Stimulated activated CD8-positive, alpha-beta memory T cell treated with anti-CD3 and anti-CD28 coated beads, Interleukin-4, amount 100 ng/mL, for 24 hours (primary cell): ENCODE data around the gene UBE2E3.
A peak's percentile ranks its signal among the peaks of the same experiment; 100 is the strongest.
"Not testable (repeated sequence)": the region's sequence is repeated elsewhere in the genome, so short reads cannot be mapped to it uniquely, and the experiment has no call there.

Source experiments
- DNase-seq: peaks from one replicate; pipeline ENCODE4 v3.0.0-alpha.2; 2020; ENCODE audit warnings: low read depth

The UBE2E3 gene

DNA sequence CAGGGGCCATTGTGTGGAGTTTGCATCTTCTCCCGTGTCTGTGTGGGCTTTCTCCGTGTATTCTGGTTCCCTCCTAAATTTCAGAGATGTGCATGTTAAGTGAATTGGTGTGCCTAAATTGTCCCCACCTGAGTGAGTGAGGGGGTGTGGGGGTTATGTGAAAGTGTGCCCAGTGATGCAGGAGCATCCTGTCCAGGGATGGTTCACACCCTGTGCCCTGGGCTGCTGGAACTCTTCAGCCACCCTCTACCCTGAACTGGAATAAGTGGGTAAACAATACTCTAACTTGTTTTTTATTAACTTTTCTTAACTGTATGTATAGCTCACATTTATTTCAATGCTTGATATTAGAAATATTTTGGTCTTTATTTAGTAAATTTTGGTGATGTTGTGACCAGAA is 56.0 kb downstream of the UBE2E3 start:
- no peak for DNase-seq

GRCh38 chr2:181036848-181037603 is 56.6 kb downstream of the UBE2E3 start:
- no peak for DNase-seq

DNA sequence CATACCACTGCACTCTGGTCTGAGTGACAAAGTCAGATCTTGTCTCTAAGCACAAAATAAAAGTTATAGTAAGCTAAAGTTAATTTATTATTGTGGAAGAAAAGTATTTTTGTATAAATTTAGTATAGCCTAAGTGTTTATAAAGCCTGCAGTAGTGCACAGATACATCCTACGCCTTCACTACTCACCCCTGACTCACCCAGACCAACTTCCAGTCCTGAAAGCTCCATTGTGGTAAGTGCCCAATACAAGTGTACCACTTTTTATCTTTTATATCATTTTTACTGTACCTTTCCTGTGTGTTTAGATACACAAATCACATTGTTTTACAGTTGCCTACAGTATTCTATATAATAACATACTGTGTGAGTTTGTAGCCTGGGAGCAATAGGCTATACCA is 57.5 kb downstream of the UBE2E3 start:
- DNase-seq = no peak

- no peak for DNase-seq
Observed at GRCh38 chr2:181038796-181039195, 58.4 kb downstream of the UBE2E3 start.

- DNase-seq = not testable (repeated sequence)
Observed at GRCh38 chr2:181040839-181041238, 60.4 kb downstream of the UBE2E3 start.

DNA sequence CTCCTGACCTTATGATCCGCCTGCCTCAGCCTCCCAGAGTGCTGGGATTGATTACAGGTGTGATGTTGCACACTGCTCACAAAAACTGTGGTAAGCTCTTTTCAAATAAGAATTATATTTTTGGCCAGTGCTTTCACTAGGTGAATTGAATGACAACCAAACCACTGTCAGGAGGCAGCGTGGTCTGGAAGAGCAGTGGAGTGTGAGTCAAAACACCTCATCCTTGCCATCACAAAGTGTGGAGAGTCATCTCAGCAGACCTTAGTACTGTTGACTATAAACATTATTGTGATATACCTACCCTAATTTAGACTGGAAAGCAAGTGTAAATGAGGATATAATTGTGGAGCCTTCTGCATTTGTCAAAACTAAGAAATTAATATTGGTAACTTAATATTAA is 61.3 kb downstream of the UBE2E3 start:
- no peak for DNase-seq

- no peak for DNase-seq
Observed at GRCh38 chr2:181042706-181043105, 62.3 kb downstream of the UBE2E3 start.

DNA sequence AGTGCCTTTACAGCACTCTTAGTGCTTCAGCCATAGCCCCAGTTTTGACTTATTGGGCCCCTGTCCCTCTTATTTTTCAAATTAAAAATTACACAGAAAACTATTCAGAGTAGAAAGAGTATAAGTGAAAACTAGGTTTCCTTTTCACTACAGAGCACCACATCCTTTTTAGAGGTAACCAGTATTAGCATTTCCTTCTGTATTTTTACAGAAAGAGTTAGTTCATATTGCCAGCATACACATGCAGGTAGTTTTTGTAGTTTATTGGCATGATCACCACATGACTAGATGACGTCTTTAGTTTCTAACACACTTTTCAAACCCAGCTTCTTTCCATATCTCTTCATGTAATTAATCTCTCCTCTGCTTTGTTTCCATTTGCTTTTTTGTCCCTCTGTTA is 66.4 kb downstream of the UBE2E3 start:
- DNase-seq = no peak

DNA sequence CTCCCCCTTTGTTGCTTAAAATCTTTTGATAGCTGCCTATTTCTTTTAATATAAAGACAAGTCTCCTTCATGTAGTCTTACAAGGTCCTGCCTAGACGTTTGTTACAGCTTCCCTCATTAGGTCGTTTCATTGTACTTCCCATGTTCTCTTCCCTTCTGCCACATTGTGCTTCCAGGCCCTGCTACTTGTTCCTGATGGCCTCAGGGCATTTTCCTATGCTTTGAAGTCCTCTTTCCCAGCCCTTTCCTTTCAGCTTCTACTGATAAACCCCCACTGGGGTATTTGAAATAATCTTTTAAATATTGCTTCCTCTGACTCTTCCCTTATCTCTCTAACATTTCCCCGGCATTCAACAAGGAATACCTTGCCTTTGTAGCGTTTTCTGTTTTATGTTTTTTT is 67.4 kb downstream of the UBE2E3 start:
- no peak for DNase-seq

DNA sequence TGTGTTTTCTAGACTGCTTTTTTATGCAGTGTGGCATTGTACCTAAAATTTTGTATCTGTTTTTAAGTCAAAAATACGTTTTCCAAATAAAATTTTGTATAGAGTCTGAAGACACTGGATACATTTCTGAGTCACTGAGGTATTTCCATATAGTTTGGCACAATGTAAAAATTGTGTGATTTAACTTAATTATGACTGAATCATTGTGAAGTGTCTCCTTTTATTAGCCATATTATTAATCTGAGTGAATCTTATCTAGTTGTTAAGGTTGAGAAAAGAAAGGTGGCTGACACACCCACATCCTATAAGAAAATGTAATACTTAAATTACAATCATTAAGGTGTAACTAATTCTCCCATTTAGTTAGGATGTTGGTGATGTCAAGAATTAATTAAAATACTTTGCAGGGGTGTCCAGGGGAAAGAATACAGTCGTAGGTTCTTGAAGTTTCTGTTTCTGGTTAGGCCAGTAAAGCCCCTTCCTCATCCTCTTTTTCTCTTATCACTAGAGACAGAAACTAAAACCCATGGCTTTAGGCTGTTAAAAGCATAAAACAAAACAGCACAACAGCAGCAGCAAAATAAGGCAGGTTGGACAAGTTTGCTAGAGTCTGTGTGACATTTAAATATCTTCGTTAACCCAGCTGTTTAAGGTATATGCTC is 71.6 kb downstream of the UBE2E3 start:
- DNase-seq = no peak

DNA sequence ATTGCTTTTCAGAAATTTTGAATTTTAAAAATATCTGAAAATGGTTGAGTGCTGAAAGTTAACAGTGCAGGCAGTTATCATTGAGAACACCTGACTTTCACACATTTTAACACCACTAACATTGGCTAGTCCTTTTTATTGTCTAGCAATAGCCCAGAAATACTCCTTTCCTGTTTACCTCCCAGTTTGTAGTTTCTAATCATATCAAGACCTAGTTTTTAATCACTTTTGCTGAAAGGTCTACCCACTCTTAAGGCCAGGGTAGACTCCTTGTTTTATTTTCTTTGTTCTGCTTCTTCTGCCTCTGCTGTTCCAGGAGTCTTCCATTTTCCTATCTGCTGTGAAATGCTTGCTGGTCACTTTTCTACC is 72.1 kb downstream of the UBE2E3 start:
- no peak for DNase-seq

DNA sequence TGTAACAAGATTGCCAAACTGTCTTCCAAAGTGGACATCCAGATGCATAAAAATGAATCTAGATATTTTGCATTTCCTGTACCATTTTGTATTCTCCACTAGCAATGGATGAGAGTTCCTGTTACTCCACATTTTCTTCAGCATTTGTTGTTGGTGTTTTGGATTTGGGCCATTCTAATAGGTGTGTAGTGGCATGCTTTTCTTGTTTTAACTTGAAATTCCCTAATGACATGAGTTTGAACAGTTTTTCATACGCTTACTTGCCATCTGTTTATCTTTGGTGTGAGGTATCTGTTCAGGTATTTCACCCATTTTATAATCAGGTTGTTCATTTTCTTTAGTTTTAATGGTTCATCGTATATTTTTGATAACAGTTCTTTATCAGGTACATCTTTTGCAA is 73.9 kb downstream of the UBE2E3 start:
- no peak for DNase-seq

- DNase-seq = no peak
Observed at GRCh38 chr2:181054843-181055242, 74.4 kb downstream of the UBE2E3 start.

GRCh38 chr2:181058378-181059269 is 78.2 kb downstream of the UBE2E3 start:
- DNase-seq = peak; percentile 7

DNA sequence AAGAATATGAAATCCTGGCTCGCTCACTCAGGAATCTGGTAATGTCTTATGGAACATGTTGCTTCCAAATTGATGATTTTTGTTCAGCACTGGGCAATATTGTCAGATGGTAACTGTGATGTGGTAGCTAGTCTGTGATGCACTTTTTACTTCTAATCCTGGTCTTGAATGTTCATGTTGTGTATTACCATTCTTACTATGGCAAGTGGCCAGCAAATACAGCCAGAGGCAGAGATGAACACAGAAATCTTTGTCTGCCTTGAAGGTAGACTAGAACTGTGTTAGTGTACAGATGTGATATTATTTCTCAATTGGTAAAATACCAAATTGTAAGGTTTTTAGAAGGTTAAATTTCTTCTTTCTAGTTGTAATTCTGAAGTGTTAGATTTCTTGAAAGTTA is 83.3 kb downstream of the UBE2E3 start:
- no peak for DNase-seq

DNA sequence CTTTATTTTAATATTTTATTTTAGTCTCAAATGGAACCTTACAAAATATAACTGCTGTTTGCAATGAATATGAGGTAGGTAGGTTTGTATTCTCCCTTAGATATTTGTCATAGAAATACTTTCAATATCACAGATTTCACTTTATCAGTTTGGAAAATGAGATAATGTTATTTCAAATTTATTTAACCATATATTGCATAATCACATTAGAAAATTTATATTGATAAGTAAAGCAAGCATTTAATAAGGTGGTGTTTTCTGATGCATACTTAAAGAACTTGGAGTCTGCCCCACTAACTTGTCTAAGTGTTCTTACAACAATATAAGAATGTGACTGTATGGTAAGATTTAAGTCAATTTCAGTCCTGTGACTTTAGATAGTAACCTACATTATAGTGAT is 85.1 kb downstream of the UBE2E3 start:
- DNase-seq = no peak

GRCh38 chr2:181066333-181066732 is 85.9 kb downstream of the UBE2E3 start:
- DNase-seq = no peak

- no peak for DNase-seq
Observed at GRCh38 chr2:181070119-181070835, 89.9 kb downstream of the UBE2E3 start.

DNA sequence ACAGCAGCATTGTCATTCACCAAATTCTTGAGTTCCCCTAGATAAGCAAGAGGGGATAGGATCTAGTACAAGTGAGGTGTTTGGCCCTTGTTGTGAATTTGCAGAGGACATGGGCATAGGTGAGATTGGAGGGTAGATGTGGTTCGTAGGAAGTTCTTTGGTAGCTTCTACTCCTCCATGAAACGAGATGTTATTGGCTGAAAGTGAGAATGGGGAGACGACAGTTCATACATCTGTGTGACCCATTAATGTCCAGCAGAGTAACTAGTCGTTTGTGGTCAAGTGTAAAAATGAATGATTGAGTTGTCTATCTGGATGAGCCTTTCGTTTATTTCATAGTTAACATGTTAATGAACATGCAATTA is 90.4 kb downstream of the UBE2E3 start:
- no peak for DNase-seq

DNA sequence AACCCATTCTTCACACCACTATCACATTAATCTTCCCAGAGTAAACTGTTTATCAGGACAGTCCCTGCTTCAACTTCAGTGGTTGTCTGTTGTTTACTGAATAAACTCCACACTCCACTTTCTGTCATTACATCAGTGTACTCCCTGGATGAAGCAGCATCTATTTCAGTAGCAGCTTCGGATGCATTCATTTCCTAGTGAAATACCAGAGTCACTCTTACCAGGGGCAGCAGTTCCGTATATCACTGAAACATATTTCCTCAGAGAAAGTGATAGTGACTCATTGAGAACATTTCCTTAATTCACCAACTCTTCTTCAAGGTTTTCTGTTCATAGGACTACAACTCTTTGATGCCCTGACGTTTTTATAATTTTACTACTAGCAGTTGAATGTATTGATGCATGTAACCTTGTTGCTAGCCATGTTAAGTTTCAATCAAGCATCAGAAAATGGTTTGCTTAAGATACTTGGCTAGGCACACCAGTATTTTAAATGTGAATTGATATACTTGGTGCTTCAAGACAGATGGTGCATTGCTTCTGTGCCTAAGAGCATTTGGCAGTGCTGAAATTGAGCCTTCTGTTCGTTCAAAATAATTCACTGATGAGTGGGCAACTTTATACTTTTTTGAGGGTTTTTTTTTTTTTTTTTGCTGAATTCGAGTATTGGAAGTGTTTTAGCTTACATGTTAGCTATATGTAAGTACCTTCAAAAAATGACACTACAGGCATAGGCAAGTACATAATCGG is 92.3 kb downstream of the UBE2E3 start:
- no peak for DNase-seq

DNA sequence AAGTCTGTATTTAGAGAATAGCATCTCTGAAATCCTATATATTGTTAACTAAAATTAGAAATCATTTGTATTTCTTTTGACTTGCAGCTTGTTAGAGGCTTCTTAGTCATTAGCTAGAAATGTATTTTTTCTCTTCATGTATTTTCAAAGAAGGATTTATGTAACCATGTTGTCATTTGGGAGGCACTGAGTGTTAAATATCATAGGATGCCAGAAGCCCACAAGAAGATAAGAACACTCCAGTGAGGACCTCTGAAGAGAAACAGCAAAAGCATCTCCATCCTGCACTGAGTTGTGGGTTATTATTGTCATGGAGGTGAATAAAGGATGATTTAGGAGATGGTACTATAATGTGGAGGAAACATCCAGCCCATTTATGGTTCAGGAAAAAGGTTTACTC is 93.5 kb downstream of the UBE2E3 start:
- DNase-seq = no peak

- DNase-seq = no peak
Observed at GRCh38 chr2:181074457-181074856, 94.1 kb downstream of the UBE2E3 start.
